Stimulated activated CD4-positive, alpha-beta T cell treated with anti-CD3 and anti-CD28 coated beads, Interleukin-15, amount 100 ng/mL, for 1 hour (primary cell): Measurements from ENCODE around the gene AMY2B.
"Not testable (repeated sequence)": the region's sequence is repeated elsewhere in the genome, so short reads cannot be mapped to it uniquely, and the experiment has no call there.

ENCODE experiments used
- DNase-seq, 2 donors: peaks; one replicate each; pipeline ENCODE4 v3.0.0-alpha.2; 2020; ENCODE audit warnings: low read depth in 1 of 2, low spot score in 1 of 2

The AMY2B gene

DNA sequence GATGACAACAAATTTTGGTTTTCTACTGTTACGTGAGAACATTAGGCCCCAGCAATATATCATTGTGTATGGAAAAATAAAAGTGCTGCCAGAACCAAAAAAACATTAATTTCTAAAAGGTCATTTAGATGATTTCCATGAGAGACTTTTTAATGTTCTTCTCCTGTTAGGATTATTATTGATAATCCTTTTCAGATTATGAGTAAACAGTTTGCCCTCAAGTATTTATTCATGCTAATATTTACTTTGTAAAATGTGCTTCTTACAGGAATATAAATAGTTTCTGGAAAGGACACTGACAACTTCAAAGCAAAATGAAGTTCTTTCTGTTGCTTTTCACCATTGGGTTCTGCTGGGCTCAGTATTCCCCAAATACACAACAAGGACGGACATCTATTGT lies at the start of gene AMY2B:
Gene AMY2B (plus strand): TSS at position 301 of the 400 bp plus-strand sequence. CDS start 14 bp downstream, at position 315.
- not testable (repeated sequence) for DNase-seq

DNA sequence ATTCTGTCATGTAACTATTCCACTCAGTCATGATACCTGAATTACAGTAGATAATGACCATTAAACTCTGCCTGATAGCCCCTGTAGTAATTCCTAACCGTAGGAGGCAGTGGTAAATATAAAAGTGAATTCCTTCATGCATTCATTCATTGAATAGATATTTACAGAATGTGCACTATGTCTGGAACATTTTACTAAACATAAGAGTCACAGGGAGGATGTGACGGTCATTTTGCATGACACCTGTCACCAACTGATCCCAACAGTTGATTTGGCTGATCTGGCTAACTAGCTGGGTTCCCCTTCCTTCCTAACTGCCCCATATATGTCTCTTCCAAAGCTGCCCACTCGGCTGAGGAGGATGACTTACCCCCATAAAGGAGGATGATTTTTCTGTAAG lies 48.0 kb upstream of the AMY2B start:
- no peak for DNase-seq

GRCh38 chr1:103525114-103525606 lies 46.2 kb upstream of the AMY2B start:
- DNase-seq, result no peak

DNA sequence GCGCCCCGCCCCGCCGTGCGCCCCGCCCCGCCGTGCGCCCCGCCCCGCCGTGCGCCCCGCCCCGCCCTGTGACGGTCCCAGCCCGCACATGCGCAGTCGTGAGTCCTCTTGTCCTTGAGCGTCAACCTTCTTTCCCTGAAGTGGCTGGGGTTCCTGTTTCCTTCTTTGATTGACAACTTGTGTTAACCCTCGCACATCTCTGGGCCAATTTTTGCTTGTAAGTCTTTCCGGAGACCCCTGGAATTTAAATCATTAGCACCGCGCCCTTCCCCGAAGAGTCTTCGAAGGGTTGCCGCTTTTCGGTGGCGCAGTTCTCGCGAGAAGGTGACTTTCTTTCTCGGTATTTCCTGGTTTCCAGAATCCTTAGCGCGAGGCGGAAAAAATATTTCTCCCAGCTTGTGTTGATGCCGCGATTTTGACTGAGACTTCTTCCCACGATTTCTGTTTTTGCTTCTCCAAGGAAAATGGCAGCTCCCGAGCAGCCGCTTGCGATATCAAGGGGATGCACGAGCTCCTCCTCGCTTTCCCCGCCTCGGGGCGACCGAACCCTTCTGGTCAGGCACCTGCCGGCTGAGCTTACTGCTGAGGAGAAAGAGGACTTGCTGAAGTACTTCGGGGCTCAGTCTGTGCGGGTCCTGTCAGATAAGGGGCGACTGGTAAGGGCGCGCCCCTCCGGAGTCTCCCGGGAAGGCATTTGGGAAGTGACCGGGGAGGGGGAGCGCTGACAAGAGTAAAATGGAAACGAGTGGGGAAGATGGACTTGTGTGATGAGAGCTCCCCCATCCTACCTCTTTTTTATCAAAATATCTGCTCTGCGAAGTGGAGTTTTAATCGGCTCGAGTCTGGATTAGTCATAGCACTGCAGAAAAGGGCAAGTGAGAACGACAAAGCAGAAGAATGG lies 45.5 kb upstream of the AMY2B start, which contains the start of gene RNPC3:
Gene RNPC3 (plus strand): TSS at position 93 of the 901 bp plus-strand sequence. CDS start 372 bp downstream, at position 465.
- peak; percentile 75 to 78 for DNase-seq

DNA sequence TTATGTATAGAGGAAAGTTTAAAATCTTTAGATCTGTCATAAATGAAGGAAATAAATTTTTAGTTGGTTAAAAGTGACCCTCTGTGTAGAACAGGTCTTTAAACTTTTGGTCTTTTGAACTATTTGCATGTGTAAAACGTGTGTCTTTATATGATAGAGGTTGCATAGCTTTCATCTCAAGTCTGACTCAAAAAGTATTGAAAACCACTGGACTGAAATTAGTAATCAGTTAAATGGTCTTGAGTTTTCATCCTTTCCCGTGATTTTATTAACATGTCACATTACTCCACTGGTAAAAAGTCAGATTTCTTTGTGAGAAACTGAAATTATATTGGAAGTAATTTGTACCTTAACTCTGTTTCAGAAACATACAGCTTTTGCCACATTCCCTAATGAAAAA lies 44.1 kb upstream of the AMY2B start:
- DNase-seq, result no peak

DNA sequence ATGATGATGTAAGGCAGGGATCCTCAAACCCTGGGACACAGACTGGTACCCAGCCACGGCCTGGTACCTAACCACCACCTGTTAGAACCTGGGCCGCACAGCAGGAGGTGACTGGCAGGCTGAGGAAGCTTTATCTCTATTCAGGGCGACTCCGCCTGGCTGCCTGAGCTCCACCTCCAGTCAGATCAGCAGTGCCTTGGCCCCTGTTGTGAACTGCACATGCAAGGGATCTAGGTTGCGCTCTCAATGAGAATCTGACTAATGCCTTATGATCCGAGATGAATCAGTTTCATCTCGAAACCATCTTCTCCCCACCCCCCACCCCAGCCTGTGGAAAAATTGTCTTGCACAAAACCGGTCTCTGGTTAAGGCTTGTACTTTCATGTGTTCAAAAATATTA lies 41.6 kb upstream of the AMY2B start:
- DNase-seq, result peak in 1 of 2 donors; percentile 36

- no peak for DNase-seq
Measured at GRCh38 chr1:103538226-103538625, 33.2 kb upstream of the AMY2B start.

- no peak for DNase-seq
Measured at GRCh38 chr1:103541431-103541830, 30.0 kb upstream of the AMY2B start.

DNA sequence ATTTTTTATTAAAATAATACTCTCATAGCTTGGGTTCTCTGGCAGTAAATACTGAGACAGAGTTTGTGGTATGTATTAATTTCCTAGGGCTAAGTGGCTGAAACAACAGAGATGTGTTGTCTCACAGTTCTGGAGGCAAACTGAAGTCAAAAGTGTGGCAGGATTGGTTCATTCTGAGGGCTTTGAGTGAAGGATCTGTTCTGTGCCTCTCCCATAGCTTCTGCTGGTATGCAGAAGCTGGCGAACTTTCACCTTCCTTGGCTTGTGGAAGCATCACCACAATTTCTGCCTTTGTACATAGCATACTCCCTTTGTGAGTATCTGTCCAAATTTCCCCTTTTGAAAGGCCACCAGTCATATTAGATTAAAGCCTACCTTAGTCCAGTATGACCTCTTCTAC lies 24.9 kb upstream of the AMY2B start:
- DNase-seq, result no peak

DNA sequence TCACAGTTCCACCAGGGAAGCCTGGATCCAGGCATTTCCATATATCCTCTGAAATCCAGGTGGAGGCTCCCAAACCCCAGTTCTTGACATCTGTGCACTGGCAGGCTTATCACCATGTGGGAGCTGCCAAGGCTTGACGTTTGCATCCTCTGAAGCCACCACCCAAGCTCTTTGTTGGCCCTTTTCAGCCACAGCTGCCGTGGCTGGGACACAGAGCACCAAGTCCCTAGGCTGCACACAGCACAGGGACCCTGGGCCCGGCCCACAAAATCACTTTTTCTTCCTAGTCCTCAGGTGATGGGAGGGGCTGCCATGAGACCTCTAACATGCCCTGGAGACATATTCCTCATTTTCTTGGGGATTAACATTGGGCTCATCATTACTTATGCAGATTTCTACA lies 23.5 kb upstream of the AMY2B start:
- no peak for DNase-seq

DNA sequence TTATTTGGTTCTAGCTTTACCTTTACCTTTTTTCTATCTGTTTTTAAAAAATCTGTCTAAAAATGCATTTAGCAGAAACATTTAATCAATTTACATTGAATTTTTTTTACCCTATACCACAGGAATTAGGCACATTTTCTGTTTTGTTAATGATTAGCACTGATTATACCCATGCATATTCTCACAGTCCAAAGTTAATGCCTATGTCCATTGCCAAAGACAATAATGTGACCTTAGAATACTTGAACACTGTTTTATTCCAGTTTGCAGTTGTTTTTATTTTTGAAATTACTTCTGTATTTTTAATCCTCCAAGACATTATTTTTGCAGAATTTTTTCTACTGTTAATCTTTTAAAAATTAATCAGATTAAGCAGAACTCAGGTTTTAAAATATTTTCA lies 11.0 kb upstream of the AMY2B start:
- DNase-seq, result no peak

GRCh38 chr1:103561124-103561523 lies 10.3 kb upstream of the AMY2B start:
- not testable (repeated sequence) for DNase-seq

DNA sequence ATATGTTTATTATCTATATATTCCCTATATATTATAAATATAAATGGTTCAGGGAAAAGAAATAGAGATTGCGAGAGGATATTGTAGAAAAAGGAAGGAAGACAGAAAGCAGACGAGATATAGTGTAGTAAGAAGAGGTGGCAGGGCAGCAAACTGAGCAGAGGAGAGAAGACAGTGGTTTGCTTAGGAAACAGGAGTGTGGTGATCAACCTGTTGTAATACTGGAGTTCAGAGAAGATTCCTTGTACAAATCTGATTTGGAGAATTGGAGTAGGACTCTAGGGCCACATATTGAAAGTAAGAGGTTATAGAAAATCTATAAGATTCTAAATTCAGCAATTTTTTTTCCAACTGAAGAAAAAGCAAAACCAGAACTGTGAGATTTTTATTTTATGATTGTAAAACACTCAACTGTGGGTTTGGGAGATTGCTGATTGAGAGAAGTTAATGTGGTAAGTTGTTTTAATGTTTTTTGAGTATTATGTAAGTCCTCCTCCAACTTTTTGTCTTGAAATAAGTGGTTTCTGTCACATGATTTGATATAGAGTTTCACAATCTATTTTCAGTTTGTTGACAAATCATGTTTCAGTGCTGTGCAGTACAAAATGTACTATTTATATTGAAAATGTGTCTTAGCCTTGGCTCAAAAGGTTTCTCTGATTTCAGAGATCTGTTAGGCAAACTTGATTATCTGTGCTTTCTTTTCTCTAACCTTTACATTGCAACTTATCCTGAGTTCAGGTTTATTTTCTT lies 9.6 kb upstream of the AMY2B start:
- no peak for DNase-seq

GRCh38 chr1:103563056-103563455 lies 8.3 kb upstream of the AMY2B start:
- no peak for DNase-seq

DNA sequence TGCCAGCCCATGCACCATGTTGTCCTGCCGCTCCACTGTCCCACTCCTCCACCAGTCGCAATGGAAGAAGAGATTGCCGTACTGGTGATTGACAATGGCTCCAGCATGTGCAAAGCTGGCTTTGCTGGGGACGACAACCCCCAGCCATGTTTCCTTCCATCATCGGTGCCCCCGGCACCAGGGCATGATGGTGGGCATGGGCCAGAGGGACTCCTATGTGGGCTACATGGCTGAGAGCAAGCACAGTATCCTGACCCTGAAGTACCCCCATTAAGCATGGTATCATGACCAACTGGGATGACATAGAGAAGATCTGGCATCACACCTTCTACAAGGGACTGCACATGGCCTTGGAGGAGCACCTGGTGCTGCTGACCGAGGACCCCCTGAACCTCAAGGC lies 1.9 kb upstream of the AMY2B start:
- DNase-seq, result no peak

DNA sequence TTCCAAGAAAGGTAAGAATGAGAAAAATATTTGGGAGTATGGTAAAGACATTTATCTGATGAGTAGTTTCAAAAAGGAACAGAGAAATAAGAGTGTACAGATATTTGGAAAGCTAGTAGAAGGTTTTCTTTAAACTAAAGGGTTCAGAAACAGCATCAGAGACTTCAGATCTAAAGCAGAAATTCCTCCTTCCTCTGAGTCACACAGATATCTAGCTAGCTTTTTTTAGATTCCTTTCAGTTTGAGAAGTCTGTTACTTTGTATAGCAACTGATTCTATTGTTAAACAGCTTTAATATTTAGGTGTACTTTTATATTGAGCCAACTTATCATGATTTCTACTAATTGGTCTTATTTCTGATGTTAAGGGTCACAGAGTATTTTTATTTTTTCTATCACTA lies 4.7 kb downstream of the AMY2B start:
- DNase-seq, result no peak

DNA sequence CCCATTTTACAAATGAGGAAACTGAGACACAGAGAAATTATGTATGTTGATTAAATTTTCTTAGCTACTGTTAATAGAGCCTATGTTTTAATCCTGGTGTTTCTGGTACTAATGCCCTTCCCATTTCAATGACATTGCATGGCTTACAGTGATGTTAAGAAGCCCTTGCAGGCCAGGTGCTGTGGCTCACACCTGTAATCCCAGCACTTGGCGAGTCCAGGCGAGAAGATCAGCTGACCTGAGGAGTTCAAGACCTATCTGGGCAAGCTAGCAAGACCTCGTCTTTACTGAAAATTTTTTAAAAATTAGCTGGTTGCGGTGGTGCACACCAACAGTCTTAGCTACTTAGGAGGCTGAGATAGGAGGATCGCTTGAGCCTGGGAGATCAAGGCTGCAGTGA lies 5.4 kb downstream of the AMY2B start:
- DNase-seq, result not testable (repeated sequence)

- no peak for DNase-seq
Measured at GRCh38 chr1:103582464-103582863, 11.1 kb downstream of the AMY2B start.

DNA sequence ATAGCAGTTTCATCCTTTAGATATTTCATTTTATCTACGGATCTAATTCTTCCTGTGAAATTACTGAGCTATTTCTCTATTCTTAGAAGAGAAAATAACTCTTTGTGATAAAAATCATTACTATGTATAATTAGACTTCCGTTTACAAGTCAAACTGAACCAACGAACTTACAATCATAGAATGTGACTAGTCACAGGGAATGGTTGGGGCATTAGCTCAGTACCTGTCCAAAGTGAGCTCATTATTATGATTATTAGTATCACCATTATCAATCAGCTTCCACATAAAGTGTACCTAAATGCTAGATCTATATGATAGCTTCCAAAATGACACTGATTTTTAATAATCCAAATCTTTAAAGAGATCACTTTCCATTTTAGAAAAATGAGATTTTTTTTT lies 12.5 kb downstream of the AMY2B start:
- no peak for DNase-seq

GRCh38 chr1:103584537-103584936 lies 13.1 kb downstream of the AMY2B start:
- DNase-seq, result no peak

DNA sequence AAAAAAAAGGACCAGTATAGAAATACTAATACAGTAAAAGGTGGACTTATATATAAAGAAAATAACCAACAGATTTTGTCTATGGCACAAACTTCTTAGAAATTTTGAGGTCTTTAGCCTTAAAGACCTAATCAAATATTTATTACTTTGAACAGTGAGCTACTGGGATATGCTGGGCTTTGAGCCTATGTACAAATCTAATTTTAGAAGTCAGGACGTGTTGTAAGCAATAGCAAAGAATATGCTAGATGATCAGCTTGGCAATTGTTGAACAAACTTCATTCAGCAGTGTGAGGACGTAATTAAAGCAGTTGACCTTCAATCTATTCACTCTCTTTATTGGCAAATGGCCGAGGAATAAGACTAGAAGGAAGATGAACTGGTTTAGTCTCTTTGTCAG lies 31.4 kb downstream of the AMY2B start:
- not testable (repeated sequence) for DNase-seq

DNA sequence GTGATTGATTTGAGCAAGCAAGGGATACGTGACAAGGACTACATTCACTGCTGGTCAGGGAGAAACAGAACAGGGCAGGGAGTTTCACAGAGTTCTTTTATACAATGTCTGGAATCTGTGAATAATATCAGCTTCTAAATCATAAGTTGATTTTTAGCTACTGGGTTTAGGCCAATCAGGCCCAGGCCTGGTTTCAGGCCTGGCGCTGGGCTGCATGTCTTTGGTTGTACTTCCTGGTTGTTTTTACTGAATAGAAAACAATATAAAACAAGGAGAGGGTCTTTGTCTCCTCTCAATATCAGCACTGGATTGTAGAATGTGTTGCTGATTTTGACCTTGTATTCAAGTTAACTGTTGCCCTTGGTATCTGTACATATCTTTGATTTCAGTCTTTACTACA lies 45.0 kb downstream of the AMY2B start:
- DNase-seq, result no peak
